HG02840 (cell line): ENCODE measurements around the gene BAZ2B.
A peak's percentile ranks its signal among the peaks of the same experiment; 100 is the strongest.
"Not testable (repeated sequence)": the region's sequence is repeated elsewhere in the genome, so short reads cannot be mapped to it uniquely, and the experiment has no call there.

Experiments used
- ATAC-seq: cut with Tn5 transposase; IDR thresholded peaks from one replicate; pipeline ENCODE4 v1.9.1; 2021; ENCODE audit warnings: mild to moderate bottlenecking, moderate library complexity, moderate number of reproducible peaks; ENCODE audit not compliant: unreplicated experiment, low FRiP score

Gene BAZ2B

GRCh38 chr2:159616286-159616701 is at the start of gene BAZ2B:
BAZ2B (minus strand) TSS chr2:159616548; CDS start chr2:159478719, 137,829 bp downstream.
- peak; percentile 22 for ATAC-seq

- no peak for ATAC-seq
Observed at GRCh38 chr2:159661286-159661685, 44.9 kb upstream of the BAZ2B start.

GRCh38 chr2:159658881-159659873 is 42.8 kb upstream of the BAZ2B start:
- ATAC-seq, result no peak

DNA sequence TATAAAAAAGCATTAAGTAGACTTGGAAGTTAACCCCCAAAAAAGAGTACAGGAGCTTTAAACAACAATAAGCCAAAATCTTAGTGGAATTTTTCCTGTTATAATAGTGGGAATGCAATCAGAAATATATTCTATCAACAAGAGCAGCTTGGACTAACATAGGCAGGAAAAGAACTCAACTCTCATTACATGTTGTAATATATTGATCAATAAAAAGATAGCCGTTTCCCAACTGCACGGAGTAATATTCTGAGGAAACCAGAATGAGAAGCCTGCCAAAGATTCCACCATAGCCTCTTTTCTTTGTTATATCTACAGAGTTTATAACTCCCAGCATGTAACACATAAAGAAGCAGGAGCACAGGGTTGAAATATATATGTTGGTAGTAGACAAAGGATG is 37.6 kb upstream of the BAZ2B start:
- no peak for ATAC-seq

- ATAC-seq, result no peak
Observed at GRCh38 chr2:159651884-159652283, 35.5 kb upstream of the BAZ2B start.

DNA sequence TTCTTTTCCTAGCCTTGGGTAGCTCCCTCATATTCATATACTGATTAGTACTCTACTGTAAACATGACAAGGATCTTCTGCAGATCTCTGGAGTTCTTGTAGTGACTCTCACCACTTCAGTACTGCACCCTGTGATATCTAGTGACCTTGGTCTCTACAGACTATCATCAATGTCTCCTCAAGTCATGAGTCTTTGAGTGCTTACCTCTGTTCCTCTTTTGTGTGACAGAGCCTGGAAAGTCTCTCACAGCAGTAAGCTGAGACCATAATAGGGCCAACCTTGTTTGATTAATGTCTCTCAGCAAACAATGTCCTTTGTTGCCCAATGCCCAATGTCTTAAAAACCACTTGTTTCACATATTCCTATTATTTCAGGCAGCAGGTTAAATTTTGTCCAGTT is 34.2 kb upstream of the BAZ2B start:
- no peak for ATAC-seq

GRCh38 chr2:159648643-159649042 is 32.3 kb upstream of the BAZ2B start:
- ATAC-seq, result no peak

DNA sequence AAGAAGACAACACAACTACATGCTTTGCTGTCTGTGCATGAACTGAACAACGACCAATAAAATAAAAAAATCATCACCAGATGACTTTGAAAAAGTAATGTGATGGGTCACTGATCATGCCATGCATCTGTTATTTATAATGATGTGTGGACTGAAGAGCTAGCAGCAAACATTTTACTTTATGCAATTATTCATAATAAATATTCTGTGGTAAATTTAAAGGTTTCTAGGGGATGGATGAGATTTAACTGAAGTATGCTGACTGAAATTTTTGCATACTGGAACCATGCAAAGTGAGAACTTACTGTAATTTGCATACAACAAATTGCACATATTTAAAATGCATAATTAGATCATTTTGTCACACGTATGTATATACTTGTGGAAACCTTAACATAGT is 31.3 kb upstream of the BAZ2B start:
- no peak for ATAC-seq

DNA sequence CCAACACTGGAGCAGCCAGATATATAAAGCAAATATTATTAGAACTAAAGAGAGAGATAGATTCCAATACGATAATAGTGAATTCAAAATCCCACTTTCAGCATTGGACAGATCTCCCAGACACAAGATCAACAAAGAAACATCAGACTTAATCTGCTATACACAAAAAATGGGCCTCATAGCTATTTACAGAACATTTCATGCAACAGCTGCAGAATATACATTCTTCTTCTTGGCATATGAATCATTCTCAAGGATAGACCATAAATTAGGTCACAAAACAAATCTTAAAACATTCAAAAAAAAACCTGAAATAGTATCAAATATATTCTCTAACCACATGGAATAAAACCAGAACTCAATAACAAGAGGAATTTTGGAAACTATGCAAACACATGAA is 23.8 kb upstream of the BAZ2B start:
- no peak for ATAC-seq

- no peak for ATAC-seq
Observed at GRCh38 chr2:159639712-159640111, 23.4 kb upstream of the BAZ2B start.

GRCh38 chr2:159639071-159639470 is 22.7 kb upstream of the BAZ2B start:
- no peak for ATAC-seq

DNA sequence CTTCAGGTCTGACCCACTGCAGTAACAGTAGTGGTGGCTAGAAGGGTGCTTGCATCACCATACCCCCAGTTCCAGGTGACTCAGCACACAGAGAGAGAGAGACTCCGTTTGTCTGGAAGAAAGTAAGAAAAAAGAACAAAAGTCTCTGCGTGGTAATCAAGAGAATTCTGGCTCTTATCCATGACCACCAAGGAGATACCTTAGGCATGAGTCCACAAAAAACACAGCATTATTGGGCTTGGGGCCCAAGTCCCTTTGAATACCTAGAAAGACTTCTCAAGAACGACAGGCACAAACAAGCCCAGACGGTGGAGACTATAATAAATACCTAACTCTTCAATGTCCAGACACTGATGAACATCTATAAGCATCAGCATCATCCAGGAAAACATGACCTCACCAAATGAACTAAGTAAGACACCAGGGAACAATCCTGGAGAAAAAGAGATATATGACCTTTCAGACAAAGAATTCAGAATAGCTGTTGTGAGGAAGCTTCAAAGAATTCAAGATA is 21.7 kb upstream of the BAZ2B start:
- no peak for ATAC-seq

GRCh38 chr2:159637240-159637639 is 20.9 kb upstream of the BAZ2B start:
- no peak for ATAC-seq

DNA sequence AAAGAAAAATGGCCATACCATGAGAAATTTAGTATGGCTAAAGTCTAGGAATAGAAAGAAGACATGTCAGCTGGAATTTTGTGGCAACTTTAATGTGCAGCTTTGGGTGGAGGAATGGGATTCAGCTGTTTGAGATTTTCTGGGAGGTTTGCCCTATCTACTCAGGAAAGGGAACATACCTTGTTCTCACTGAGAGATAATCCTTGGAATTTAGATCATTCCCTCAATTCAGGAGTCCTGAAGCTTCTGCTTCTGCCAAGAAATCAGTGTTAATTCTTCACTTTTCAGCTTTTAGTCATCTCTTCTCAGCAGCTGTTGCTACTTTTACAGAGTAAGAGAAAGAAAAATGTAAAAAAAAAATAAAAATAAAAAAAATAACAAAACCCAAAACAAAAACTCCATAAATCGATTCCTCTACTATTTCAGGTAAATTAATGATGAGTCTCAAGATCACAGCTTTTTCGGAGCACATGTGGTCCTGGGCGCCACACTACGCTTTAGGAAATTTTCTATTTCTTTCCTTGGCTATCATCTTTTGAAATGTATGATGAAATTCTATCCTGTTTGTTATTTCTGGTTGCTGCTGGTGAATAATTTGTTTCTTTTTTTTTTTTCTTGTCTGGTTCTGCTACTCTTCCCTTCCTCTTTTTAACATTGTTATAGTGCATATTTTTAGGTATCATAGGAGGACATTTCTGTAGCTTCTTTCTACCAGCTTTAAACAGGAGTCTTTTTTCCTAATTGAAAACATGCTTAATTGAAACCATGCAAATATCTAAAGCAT is 18.9 kb upstream of the BAZ2B start:
- no peak for ATAC-seq

DNA sequence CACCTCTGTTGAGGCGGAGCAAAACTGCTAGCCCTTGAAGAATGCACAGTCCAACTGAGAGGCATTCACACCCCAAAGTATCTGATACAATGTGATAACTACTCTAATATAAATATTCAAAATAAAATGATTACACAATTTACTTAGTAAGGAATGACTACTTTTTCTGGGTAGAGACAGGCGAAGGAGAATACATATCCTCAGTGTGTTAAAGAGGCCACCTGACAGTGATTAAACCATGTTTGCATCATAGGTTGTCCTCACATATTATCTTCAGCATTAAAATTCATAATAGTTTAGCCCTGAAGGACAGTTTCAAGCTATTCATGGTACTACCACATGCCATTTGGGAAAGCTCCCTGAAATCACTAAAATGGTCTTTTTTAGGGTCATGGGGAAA is 16.9 kb upstream of the BAZ2B start:
- ATAC-seq, result no peak

DNA sequence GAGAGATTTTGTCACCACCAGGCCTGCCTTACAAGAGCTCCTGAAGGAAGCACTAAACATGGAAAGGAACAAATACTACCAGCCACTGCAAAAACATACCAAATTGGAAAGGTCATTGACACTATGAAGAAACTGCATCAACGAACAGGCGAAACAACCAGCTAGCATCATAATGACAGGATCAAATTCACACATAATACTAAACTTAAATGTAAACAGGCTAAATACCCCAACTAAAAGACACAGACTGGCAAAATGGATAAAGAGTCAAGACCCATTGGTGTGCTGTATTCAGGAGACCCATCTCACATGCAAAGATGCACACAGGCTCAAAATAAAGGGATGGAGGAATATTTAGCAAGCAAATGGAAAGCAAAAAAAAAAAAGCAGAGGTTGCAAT is 9.3 kb upstream of the BAZ2B start:
- not testable (repeated sequence) for ATAC-seq

- ATAC-seq, result no peak
Observed at GRCh38 chr2:159623436-159623835, 7.1 kb upstream of the BAZ2B start.

- ATAC-seq, result no peak
Observed at GRCh38 chr2:159622966-159623365, 6.6 kb upstream of the BAZ2B start.

GRCh38 chr2:159620796-159621195 is 4.4 kb upstream of the BAZ2B start:
- no peak for ATAC-seq

- ATAC-seq, result no peak
Observed at GRCh38 chr2:159617646-159618045, 1.3 kb upstream of the BAZ2B start.

GRCh38 chr2:159617100-159617499 is 752 bp upstream of the BAZ2B start:
- no peak for ATAC-seq
